Sigmoid colon (tissue), 7 donors: ENCODE data around the gene CABP4. TPM values are rescaled to one million over a fixed set of nuclear protein-coding genes. Genes with fewer than 3 reads are reported as not detected.

ENCODE experiments used
- DNase-seq: peaks from one replicate; pipeline ENCODE4 v3.0.0-alpha.2; 2019
- H3K27ac ChIP-seq, 4 donors: fragments of 200-600 bp; sonication (generic); one replicate each; pipeline ENCODE4 v1.5.1; 2016 to 2019; ENCODE audit warnings: mild to moderate bottlenecking in 1 of 4
- H3K27me3 ChIP-seq, 3 donors: fragments of 200-600 bp; sonication (generic); one replicate each; pipeline ENCODE4 v1.5.1; 2019; ENCODE audit warnings: mild to moderate bottlenecking in 1 of 3
- H3K36me3 ChIP-seq, 4 donors: fragments of 200-600 bp; sonication (generic); one replicate each; pipeline ENCODE4 v1.5.1; 2016 to 2019
- H3K4me1 ChIP-seq, 4 donors: fragments of 200-600 bp; sonication (generic); one replicate each; pipeline ENCODE4 v1.5.1; 2017 to 2019
- H3K4me3 ChIP-seq, 4 donors: fragments of 200-600 bp; sonication (generic); one replicate each; pipeline ENCODE4 v1.5.1; 2017 to 2019; ENCODE audit warnings: mild to moderate bottlenecking in 2 of 4, moderate library complexity in 1 of 4
- H3K9me3 ChIP-seq, 4 donors: fragments of 200-600 bp in 3 of 4; sonication (generic) in 3 of 4; one replicate each; pipeline versions ENCODE4 v1.5.1 to v1.6.1; 2013 to 2019
- CTCF ChIP-seq, 4 experiments: fragments of 450-650 bp in 3 of 4; fragments of 200-600 bp in 1 of 4; IDR thresholded peaks; one replicate each; pipeline ENCODE4 v1.5.1; 2016 to 2019; ENCODE audit warnings: antibody characterized with exemption in 4 of 4, mild to moderate bottlenecking in 3 of 4, moderate library complexity in 2 of 4
- EP300 ChIP-seq, 4 donors: sonication (generic); formaldehyde crosslinking; IDR thresholded peaks; one replicate each; pipeline ENCODE4 v1.6.1; 2017; ENCODE audit warnings: antibody characterized with exemption in 4 of 4
- POLR2A ChIP-seq, 2 donors: fragments of 450-650 bp; IDR thresholded peaks; one replicate each; pipeline ENCODE4 v1.6.1; 2016; ENCODE audit warnings: antibody characterized with exemption in 2 of 2, mild to moderate bottlenecking in 2 of 2, moderate library complexity in 2 of 2
- POLR2AphosphoS5 ChIP-seq, 4 donors: sonication (generic); formaldehyde crosslinking; IDR thresholded peaks; one replicate each; pipeline ENCODE4 v1.6.1; 2017; ENCODE audit warnings: antibody characterized with exemption in 4 of 4
- WGBS, 2 donors: extraction: QIAGEN DNeasy Blood & Tissue Kit; methylation state at CpG; one replicate each; pipeline ENCODE4 v1.1.7; 2013; 5-methylcytosine and 5-hydroxymethylcytosine counted together
- intact Hi-C: fragments of 100-400 bp; cut with DNase I; formaldehyde crosslinking; loops from one replicate; pipeline ENCODE4 v1.15.1; 2023
- polyA plus RNA-seq, 3 donors: library from polyadenylated mRNA; stranded (reverse); fragments of 200-250 nt; gene quantifications; one replicate each; pipeline ENCODE4 v1.2.3, GENCODE V29; 2013
- small RNA-seq, 3 donors: library from RNA; depleted of rRNA; stranded (forward); fragments of <200 nt; gene quantifications; one replicate each; pipeline ENCODE3, GENCODE V24; 2016
- total RNA-seq, 4 donors: library from RNA; depleted of rRNA; stranded (reverse); fragments of >200 nt; gene quantifications; one replicate each; pipeline ENCODE4 v1.1.0, GENCODE V29; 2016
- donor health status: healthy with polysubstance abuse.
- donor health status: Bipolar disorder and iron deficiency.
- donor health status: healthy.

Gene CABP4
- total and polyA plus RNA-seq, 7 donors = 0.41 to 1.5 (median 0.61) TPM; not detected in 1

DNA sequence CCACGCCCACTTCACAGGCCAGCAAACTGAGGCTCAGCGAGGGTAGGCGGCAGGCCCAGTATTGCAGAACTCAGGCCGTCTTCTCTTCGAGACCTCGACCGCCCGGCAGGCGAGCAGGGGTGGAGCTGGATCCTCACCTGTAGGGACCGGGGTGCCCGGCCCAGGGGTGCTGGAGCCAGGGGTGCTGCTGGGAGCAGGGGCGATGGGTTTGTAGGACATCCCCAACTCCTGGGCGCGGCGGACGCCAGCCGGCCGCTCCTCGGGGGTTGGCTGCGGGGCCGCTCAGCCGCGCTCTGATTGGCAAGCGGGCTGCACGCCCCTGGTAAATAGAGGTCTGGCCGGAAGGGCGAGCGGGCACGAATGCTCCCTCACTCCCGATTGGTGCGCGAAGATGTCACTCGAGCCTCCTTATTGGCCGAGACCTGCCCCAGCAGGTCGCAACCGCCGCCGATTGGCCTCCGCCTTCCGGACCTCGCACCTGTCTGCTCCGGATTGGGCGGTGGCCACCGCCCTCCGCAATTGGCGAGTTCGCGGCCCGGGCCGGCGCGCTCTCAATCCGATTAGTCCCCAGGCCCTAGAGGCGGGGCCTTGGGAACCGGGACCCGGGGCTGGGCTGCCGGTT lies 52.8 kb downstream of the CABP4 start, which contains the start of gene CDK2AP2:
Gene CDK2AP2, minus strand, starts transcription at position 299 of the 622 bp plus-strand sequence. Its CDS starts 80 bp downstream, at position 219.
- Histone ChIP-seq H3K27ac (peak within 1 kb of the TSS; percentile 96 to 99 (median 97)), H3K27me3 (peaks cover 9 to 31% (median 26%) of the 10 kb centered on the region in 3 donors), H3K36me3 (peaks cover 0 to 7% (median 0%) of the 10 kb centered on the region in 4 donors), H3K4me1 (peaks cover 0 to 57% (median 48%) of the 10 kb centered on the region in 4 donors), H3K9me3 (no peaks in the 10 kb centered on the region), H3K4me3 (peak within 1 kb of the TSS; percentile 66 to 81 (median 76))
- WGBS, 2 donors = 0 to 1% methylated on average over 57 of the region's 57 CpGs
- peak; percentile 100 for DNase-seq
- intact Hi-C loops = loop anchor here (2.0 to 5.0 kb wide), 6 partner anchors 25 to 241 kb away; partner anchors contain the start of genes AIP, GRK2, GSTP1 and RPS6KB2
- peak; percentile 71 to 93 for TF ChIP-seq POLR2A (IDR thresholded peaks at IDR 0.05)
- TF ChIP-seq POLR2AphosphoS5 (IDR thresholded peaks at IDR 0.05) = peak; percentile 88 to 96 (median 92)
- TF ChIP-seq CTCF (IDR thresholded peaks at IDR 0.05) = no peak
- TF ChIP-seq EP300 (IDR thresholded peaks at IDR 0.05) = no peak

- Histone ChIP-seq H3K36me3 (peaks cover 0 to 7% (median 0%) of the 10 kb centered on the region in 4 donors), H3K27me3 (peaks cover 9 to 30% (median 19%) of the 10 kb centered on the region in 3 donors), H3K9me3 (no peaks in the 10 kb centered on the region), H3K4me1 (peaks cover 0 to 51% (median 46%) of the 10 kb centered on the region in 4 donors), H3K27ac (peak overlapping the region; percentile 96 to 99 (median 97)), H3K4me3 (peak overlapping the region; percentile 66 to 81 (median 76))
- intact Hi-C loops = loop anchor here (5.0 kb wide), 3 partner anchors 74 to 241 kb away; partner anchors contain the start of genes GRK2, GSTP1 and RPS6KB2
- WGBS, 2 donors = 1% methylated on average over 57 of the region's 57 CpGs
- TF ChIP-seq POLR2A (IDR thresholded peaks at IDR 0.05) = peak in 1 of 2 donors; percentile 9
- peak; percentile 52 to 82 (median 63) for TF ChIP-seq POLR2AphosphoS5 (IDR thresholded peaks at IDR 0.05)
- TF ChIP-seq CTCF (IDR thresholded peaks at IDR 0.05) = no peak
- no peak for TF ChIP-seq EP300 (IDR thresholded peaks at IDR 0.05)
- DNase-seq = peak; percentile 99
These were observed 53.5 kb downstream of the CABP4 start for GRCh38 chr11:67508486-67509121.

- H3K27ac ChIP-seq = no peak overlapping the region
- peaks cover 0 to 18% (median 6%) of the 10 kb centered on the region in 3 donors for H3K27me3 ChIP-seq
- 52 to 75% methylated on average over 3 of the region's 3 CpGs for WGBS, 2 donors
- no peak for TF ChIP-seq EP300 (IDR thresholded peaks at IDR 0.05)
- no peak for TF ChIP-seq POLR2A (IDR thresholded peaks at IDR 0.05)
- no peak for TF ChIP-seq CTCF (IDR thresholded peaks at IDR 0.05)
- H3K9me3 ChIP-seq = no peaks in the 10 kb centered on the region
- peaks cover 0 to 37% (median 33%) of the 10 kb centered on the region in 4 donors for H3K4me1 ChIP-seq
- H3K4me3 ChIP-seq = no peak overlapping the region
- intact Hi-C loops = no loop called here
- peaks cover 0 to 7% (median 0%) of the 10 kb centered on the region in 4 donors for H3K36me3 ChIP-seq
- no peak for DNase-seq
These were observed 54.8 kb downstream of the CABP4 start for GRCh38 chr11:67510023-67510345.

Small RNAs within 50 kb of the gene (small RNA-seq; reads per million reads assigned to genes)
- 0 reads per million in 3 donors for gene MIR6752

Other genes with a start within 250 kb of the CABP4 start
- gene GRK2, start 188.9 kb upstream of the CABP4 start, total RNA-seq = 10 to 100 TPM; 32.1 to 48.2 (median 38.9) TPM
- 100 to 1,000 TPM in 1 of 3 donors, 10 to 100 TPM in 2; 88.3 to 152 (median 92.0) TPM for gene GRK2, start 188.9 kb upstream of the CABP4 start, polyA plus RNA-seq
- 10 to 100 TPM; 23.9 to 45.7 (median 24.2) TPM for gene ANKRD13D, start 166.1 kb upstream of the CABP4 start, total RNA-seq
- gene ANKRD13D, start 166.1 kb upstream of the CABP4 start, polyA plus RNA-seq = 10 to 100 TPM in 2 of 3 donors, 1 to 10 TPM in 1; 9.0 to 42.2 (median 16.8) TPM
- gene SSH3, start 151.8 kb upstream of the CABP4 start, total RNA-seq = 10 to 100 TPM; 20.0 to 37.7 (median 26.6) TPM
- gene SSH3, start 151.8 kb upstream of the CABP4 start, polyA plus RNA-seq = 10 to 100 TPM; 15.6 to 39.0 (median 21.3) TPM
- 10 to 100 TPM; 48.5 to 78.9 (median 67.0) TPM for gene POLD4, start 101.8 kb upstream of the CABP4 start, total RNA-seq
- 100 to 1,000 TPM; 381 to 748 (median 498) TPM for gene POLD4, start 101.8 kb upstream of the CABP4 start, polyA plus RNA-seq
- 10 to 100 TPM in 1 of 4 donors, 1 to 10 TPM in 3; 2.9 to 49.8 (median 6.6) TPM for gene CLCF1, start 81.8 kb upstream of the CABP4 start, total RNA-seq
- 1 to 10 TPM in 2 of 3 donors, under 1 TPM in 1; 0.92 to 6.5 (median 2.4) TPM for gene CLCF1, start 81.8 kb upstream of the CABP4 start, polyA plus RNA-seq
- 10 to 100 TPM; 11.4 to 18.1 (median 16.5) TPM for gene RAD9A, start 63.4 kb upstream of the CABP4 start, total RNA-seq
- 10 to 100 TPM in 1 of 3 donors, 1 to 10 TPM in 2; 6.5 to 33.9 (median 6.6) TPM for gene RAD9A, start 63.4 kb upstream of the CABP4 start, polyA plus RNA-seq
- gene PPP1CA, start 53.5 kb upstream of the CABP4 start, total RNA-seq = 10 to 100 TPM; 59.5 to 87.0 (median 80.0) TPM
- 100 to 1,000 TPM; 228 to 357 (median 235) TPM for gene PPP1CA, start 53.5 kb upstream of the CABP4 start, polyA plus RNA-seq
- 1 to 10 TPM in 2 of 4 donors, under 1 TPM in 1, not detected in 1; 0.71 to 2.5 (median 1.2) TPM for gene TBC1D10C, start 51.3 kb upstream of the CABP4 start, total RNA-seq
- 10 to 100 TPM in 1 of 3 donors, 1 to 10 TPM in 2; 1.6 to 48.2 (median 1.8) TPM for gene TBC1D10C, start 51.3 kb upstream of the CABP4 start, polyA plus RNA-seq
- gene CARNS1, start 39.7 kb upstream of the CABP4 start, total RNA-seq = under 1 TPM; 0.16 to 0.68 (median 0.46) TPM
- gene CARNS1, start 39.7 kb upstream of the CABP4 start, polyA plus RNA-seq = under 1 TPM in 1 of 3 donors, not detected in 2; 0.83 TPM
- 10 to 100 TPM; 27.1 to 70.2 (median 35.2) TPM for gene RPS6KB2, start 26.9 kb upstream of the CABP4 start, total RNA-seq
- 10 to 100 TPM; 55.9 to 67.9 (median 62.0) TPM for gene RPS6KB2, start 26.9 kb upstream of the CABP4 start, polyA plus RNA-seq
- 1 to 10 TPM in 3 of 4 donors, under 1 TPM in 1; 0.71 to 3.7 (median 2.1) TPM for gene PTPRCAP, start 17.7 kb upstream of the CABP4 start, total RNA-seq
- 100 to 1,000 TPM in 1 of 3 donors, 1 to 10 TPM in 2; 2.4 to 129 (median 2.8) TPM for gene PTPRCAP, start 17.7 kb upstream of the CABP4 start, polyA plus RNA-seq
- gene CORO1B, start 11.9 kb upstream of the CABP4 start, total RNA-seq = 10 to 100 TPM; 42.9 to 52.9 (median 46.1) TPM
- gene CORO1B, start 11.9 kb upstream of the CABP4 start, polyA plus RNA-seq = 100 to 1,000 TPM; 150 to 190 (median 166) TPM
- not detected for gene GPR152, start 2.6 kb upstream of the CABP4 start, total RNA-seq
- gene GPR152, start 2.6 kb upstream of the CABP4 start, polyA plus RNA-seq = not detected
- gene TMEM134, start 13.9 kb downstream of the CABP4 start, total RNA-seq = 100 to 1,000 TPM in 3 of 4 donors, 10 to 100 TPM in 1; 54.6 to 137 (median 121) TPM
- gene TMEM134, start 13.9 kb downstream of the CABP4 start, polyA plus RNA-seq = 10 to 100 TPM; 66.7 to 96.1 (median 69.1) TPM
- 100 to 1,000 TPM; 103 to 120 (median 109) TPM for gene AIP, start 27.7 kb downstream of the CABP4 start, total RNA-seq
- 10 to 100 TPM; 71.2 to 82.3 (median 76.6) TPM for gene AIP, start 27.7 kb downstream of the CABP4 start, polyA plus RNA-seq
- 10 to 100 TPM in 1 of 4 donors, 1 to 10 TPM in 3; 3.2 to 16.0 (median 5.6) TPM for gene PITPNM1, start 50.0 kb downstream of the CABP4 start, total RNA-seq
- 10 to 100 TPM; 16.2 to 69.1 (median 36.1) TPM for gene PITPNM1, start 50.0 kb downstream of the CABP4 start, polyA plus RNA-seq
- 10 to 100 TPM; 13.3 to 32.9 (median 23.7) TPM for gene CDK2AP2, start 52.8 kb downstream of the CABP4 start, total RNA-seq
- gene CDK2AP2, start 52.8 kb downstream of the CABP4 start, polyA plus RNA-seq = 100 to 1,000 TPM in 2 of 3 donors, 10 to 100 TPM in 1; 64.9 to 126 (median 101) TPM
- not detected for gene CABP2, start 68.1 kb downstream of the CABP4 start, total RNA-seq
- not detected for gene CABP2, start 68.1 kb downstream of the CABP4 start, polyA plus RNA-seq
- 100 to 1,000 TPM; 349 to 702 (median 499) TPM for gene GSTP1, start 128.5 kb downstream of the CABP4 start, total RNA-seq
- gene GSTP1, start 128.5 kb downstream of the CABP4 start, polyA plus RNA-seq = 100 to 1,000 TPM; 451 to 717 (median 599) TPM
- gene NDUFV1, start 151.6 kb downstream of the CABP4 start, total RNA-seq = 100 to 1,000 TPM; 152 to 286 (median 203) TPM
- 100 to 1,000 TPM; 169 to 268 (median 254) TPM for gene NDUFV1, start 151.6 kb downstream of the CABP4 start, polyA plus RNA-seq
- 10 to 100 TPM in 1 of 4 donors, 1 to 10 TPM in 3; 3.6 to 10.9 (median 7.0) TPM for gene NUDT8, start 174.6 kb downstream of the CABP4 start, total RNA-seq
- 10 to 100 TPM; 29.6 to 63.1 (median 51.1) TPM for gene NUDT8, start 174.6 kb downstream of the CABP4 start, polyA plus RNA-seq
- gene TBX10, start 184.4 kb downstream of the CABP4 start, total RNA-seq = not detected
- 100 to 1,000 TPM in 1 of 3 donors, 10 to 100 TPM in 2; 15.8 to 109 (median 60.6) TPM for gene TBX10, start 184.4 kb downstream of the CABP4 start, polyA plus RNA-seq
- gene ACY3, start 195.4 kb downstream of the CABP4 start, total RNA-seq = not detected
- gene ACY3, start 195.4 kb downstream of the CABP4 start, polyA plus RNA-seq = 10 to 100 TPM; 12.4 to 16.6 (median 16.2) TPM
- gene ALDH3B2, start 219.3 kb downstream of the CABP4 start, total RNA-seq = not detected
- under 1 TPM in 1 of 3 donors, not detected in 2; 0.38 TPM for gene ALDH3B2, start 219.3 kb downstream of the CABP4 start, polyA plus RNA-seq